Left lobe of liver (tissue), 2 donors: Measurements from ENCODE around the gene VAMP1. TPM values are rescaled to one million over a fixed set of nuclear protein-coding genes. Genes with fewer than 3 reads are reported as not detected.
"Not testable (repeated sequence)": the region's sequence is repeated elsewhere in the genome, so short reads cannot be mapped to it uniquely, and the experiment has no call there.

Experiments
- ATAC-seq: fragments of 200-7000 bp; cut with Tn5 transposase; one replicate; pipeline ENCODE4 v1.9.1; 2020; ENCODE audit warnings: mild to moderate bottlenecking, moderate library complexity
- DNase-seq: peaks from one replicate; pipeline ENCODE4 v3.0.0-alpha.2; 2020; ENCODE audit warnings: low spot score
- total RNA-seq: library from RNA; stranded (reverse); gene quantifications from one replicate; pipeline ENCODE4 v1.2.1, GENCODE V29; 2021
- donor health status: DM: no; HTN: no; CAD: no; lungs with moderate emphysema.
- donor health status: DM: no; HTN: yes; CAD: no.

VAMP1 gene
- total RNA-seq, 1 donor from 2014 or later: 6.1 TPM

DNA sequence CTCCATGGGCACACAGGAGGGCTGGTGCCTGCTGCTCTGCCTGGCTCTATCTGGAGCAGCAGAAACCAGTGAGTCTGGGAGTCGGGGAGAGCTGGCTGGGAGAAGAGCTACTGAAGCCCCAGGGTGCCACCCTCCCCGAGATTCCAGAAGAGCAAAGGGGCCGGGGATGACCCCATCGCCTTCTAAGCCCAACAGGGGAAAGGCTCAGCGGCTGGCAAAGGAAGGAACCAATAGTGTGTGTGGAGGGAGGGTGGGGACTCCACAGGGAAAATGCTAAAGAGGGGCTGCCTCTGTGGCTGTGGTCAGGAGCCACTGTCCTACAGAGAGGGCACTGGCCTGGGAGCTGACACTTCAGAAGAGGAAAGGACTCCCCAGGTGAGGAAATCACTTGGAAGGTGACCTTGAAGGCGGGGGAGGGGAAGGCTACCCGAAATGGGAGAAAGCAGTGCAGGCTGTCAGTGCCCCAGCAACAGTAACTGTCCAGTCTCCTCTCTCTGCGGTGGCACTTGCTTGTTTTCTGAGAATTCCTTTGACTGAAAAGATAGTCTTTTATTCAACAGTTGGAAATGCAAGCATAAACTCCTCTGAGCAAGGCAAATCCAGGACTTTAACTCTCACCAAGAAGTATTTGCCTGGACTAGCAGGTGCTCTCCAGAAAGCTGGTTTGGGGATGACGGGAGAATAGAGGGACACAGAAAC, 18.1 kb downstream of the VAMP1 start:
- DNase-seq (peak; percentile 67), ATAC-seq (peak; percentile 53)

DNA sequence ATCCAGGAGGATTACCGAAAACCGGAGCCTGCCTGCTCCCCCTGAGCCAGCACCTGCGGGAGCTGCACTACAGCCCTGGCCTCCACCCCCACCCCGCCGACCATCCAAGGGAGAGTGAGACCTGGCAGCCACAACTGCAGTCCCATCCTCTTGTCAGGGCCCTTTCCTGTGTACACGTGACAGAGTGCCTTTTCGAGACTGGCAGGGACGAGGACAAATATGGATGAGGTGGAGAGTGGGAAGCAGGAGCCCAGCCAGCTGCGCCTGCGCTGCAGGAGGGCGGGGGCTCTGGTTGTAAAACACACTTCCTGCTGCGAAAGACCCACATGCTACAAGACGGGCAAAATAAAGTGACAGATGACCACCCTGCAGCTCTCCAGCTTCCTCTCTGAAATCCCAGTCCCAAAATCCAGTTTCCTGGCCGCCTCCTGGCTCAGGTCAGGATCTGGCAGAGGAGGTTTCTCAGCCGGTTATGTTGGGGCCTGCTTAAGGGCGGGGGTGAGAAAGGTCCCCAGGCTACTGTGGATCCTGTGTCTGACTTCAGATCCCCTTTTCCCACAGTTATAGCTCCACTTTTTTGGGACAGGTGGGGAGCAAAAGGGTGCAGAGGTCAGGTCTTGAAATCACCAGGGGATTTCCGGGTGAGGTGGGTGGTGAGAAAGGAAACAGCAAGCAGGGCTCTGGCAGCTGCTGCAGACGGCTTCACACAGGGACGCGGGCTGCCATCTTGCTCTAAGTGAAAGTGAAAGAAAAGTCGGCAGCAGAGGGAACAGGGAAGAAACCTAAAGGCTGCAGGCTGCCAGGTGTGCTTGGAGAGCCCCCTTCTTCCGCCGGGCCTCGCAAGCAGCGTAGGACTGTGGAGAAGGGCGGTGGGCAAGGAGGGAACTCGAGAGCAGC, 18.9 kb downstream of the VAMP1 start, which contains the start of gene TAPBPL:
Gene TAPBPL (plus strand): TSS at position 695 of the 897 bp plus-strand sequence. CDS start 207 bp downstream, outside the sequence.
- DNase-seq (peak; percentile 92), ATAC-seq (peak; percentile 89)

DNA sequence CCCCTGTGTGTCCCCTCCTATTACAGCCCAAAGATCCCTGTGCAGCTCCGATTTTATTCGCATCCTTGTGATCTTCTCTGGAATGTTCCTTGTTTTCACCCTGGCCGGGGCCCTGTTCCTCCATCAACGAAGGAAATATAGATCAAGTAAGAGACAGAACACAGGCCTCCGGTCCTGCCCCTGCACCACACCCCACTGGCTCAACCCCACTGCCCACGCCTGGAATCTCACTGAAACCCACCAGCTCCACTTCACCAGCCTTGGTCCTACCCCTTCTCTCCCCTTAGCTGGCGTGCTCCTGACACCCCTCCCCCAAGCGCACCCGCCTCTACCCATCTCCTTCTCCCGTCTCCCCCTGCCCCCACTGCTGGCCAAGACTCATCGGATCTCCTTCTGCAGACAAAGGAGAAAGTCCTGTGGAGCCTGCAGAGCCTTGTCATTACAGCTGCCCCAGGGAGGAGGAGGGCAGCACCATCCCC, 19.6 kb downstream of the VAMP1 start:
- ATAC-seq (no peak), DNase-seq (no peak)

DNA sequence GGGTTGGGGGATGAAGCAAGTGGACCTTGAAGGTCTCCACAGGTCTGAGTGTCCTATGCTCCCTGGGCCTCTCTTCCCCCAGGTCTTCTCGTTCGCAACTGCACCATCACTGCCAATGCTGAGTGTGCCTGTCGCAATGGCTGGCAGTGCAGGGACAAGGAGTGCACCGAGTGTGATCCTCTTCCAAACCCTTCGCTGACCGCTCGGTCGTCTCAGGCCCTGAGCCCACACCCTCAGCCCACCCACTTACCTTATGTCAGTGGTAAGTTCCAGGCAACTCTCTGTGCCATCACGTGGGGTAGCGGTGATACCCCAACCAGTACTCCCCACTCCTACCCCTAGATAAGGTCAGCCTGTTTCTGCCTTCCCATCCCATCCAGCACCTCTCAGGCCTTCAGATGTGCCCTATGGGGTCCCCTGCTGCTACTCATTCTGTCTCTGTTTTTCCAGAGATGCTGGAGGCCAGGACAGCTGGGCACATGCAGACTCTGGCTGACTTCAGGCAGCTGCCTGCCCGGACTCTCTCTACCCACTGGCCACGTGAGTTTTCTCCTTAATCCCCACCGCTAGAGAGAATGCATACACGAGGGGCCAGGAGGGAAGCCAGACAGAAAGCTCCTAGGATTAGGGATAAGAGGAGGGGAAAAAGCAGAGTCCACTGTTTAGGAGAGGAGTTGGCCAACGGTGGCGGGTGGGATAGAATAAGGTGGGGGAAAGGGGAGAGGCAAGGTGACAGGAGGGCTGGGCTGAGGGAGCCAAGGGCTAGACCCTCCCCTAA, 20.2 kb downstream of the VAMP1 start:
- no peak for DNase-seq
- ATAC-seq: no peak

DNA sequence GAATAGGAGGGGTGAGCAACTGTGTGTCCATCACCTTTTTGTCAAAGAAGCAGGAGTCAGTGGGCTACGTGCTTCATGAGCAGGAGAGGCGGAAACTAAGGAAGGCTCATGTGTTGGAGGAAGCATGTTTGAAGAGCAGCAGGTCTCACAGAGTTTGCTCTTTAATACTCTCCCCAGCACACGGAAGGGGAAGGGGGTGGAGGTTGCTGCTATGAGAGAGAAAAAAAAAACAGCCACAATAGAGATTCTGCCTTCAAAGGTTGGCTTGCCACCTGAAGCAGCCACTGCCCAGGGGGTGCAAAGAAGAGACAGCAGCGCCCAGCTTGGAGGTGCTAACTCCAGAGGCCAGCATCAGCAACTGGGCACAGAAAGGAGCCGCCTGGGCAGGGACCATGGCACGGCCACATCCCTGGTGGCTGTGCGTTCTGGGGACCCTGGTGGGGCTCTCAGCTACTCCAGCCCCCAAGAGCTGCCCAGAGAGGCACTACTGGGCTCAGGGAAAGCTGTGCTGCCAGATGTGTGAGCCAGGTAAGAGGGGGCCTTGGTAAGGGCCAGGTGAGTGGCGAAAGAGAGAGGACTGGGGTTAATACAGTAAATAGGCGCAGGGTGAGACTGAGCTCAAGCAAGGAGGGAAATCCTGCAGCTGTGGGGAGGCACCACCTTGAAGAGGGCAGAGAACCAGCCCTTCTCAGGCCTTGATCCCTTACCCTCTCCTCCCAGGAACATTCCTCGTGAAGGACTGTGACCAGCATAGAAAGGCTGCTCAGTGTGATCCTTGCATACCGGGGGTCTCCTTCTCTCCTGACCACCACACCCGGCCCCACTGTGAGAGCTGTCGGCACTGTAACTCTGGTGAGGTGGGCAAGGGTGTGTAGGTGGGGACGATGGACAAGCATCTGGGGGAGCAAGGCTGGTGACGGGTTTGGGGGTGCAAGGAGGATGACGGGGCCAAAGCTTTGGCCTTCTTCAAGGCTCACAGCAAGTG, 25.5 kb downstream of the VAMP1 start, which contains the start of gene CD27:
Gene CD27 (plus strand): TSS at position 252 of the 985 bp plus-strand sequence. CDS start 141 bp downstream, at position 393.
- ATAC-seq (no peak), DNase-seq (no peak)

DNA sequence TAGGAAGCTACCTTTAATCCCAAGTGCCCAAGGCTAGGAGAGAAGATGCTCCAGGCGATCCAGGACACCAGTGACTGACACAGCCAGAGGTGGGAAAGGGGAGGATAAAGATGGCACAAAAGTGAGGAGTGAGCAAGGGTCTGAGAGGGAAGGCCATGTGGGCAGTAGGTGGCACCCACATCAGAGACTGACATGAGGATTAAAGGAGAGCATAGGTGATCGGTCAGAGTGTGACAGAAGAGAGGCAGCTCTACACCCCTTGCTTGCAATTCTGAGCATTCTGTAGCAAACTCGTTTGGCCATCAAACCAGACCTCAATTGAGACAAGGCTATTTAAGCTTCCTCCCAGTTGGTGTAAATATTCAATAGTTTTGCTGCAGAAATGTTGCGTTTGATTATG, 26.4 kb downstream of the VAMP1 start:
- DNase-seq (no peak), ATAC-seq (no peak)

DNA sequence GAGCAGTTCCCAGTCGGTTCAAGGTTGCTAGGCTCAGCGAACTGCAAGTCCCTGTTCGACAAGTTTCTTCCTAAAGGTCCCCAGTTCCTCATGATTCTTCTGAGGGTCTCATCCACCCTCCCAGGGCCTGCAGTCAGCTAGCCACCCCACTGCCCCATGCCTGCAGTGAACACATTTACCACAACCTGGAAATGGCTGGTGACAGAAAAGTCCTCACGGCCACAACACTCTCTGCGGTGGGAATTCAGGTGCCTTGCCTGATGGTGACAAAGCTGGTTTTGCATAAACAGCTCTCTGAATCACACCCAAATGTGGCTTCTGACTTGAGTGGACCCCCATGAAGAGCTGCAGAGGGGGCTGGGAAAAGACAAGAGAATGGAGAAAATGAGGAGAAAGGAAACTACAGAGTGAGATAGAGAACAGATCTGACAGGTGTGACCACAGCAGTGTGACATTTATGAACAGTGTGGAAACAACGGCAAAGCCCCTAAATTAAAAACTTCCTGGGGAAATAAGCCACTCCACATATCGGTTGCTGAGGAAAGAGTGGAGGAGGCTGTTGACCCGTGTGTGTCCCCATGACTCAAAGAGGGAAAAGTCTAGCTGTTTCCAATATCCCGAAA, 27.0 kb downstream of the VAMP1 start:
- ATAC-seq: no peak
- DNase-seq: no peak

DNA sequence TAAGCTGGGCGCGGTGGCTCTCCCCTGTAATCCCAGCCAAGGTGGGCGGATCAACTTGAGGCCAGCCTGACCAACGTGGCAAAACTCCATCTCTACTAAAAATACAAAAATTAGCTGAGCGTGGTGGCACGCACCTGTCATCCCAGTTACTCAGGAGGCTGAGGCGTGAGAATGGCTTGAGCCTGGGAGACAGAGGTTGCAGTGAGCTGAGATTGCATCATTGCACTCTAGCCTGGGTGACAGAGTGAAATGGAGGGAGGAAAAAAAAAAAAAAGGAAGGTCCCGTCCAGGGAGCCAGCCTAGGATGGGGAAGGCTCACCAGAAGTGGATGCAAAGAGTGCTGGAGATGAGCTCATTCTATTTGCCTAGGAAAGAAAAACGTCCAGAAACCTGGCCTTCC, 27.6 kb downstream of the VAMP1 start:
- no peak for ATAC-seq
- no peak for DNase-seq

DNA sequence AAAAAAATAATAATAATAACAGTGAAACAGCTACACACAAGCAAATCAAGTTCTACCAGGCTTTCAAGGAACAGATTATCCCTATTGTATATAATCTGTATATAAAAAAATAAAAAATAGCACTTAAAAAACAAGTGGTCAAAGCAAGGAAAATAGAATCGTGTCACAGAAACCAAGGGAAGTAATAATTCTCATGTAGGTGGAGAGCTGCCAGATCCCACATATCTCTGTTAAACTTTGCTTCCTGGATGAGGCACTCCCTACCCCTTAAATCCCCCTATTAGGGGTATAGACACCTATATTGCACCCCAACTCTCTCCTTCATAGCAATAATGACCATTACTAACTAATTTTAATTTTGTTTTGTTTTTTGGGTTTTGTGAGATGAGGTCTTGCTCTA, 30.1 kb downstream of the VAMP1 start:
- DNase-seq: no peak
- no peak for ATAC-seq

DNA sequence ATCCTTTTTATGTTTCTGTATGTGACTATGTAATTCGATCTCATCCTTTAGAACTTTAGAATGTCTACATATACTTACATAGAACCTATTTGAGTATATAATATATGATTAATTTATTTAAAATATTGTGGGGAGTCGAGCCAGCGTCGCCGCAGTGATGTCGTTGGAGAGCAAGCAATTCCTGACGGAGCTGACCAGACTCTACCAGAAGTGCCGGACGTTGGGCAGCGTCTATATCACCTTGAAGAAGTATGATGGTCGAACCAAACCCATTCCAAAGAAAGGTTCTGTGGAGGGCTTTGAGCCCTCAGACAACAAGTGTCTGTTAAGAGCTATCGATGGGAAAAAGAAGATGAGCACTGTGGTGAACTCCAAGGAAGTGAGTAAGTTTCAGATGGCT, 32.1 kb downstream of the VAMP1 start:
- DNase-seq (no peak), ATAC-seq (no peak)

DNA sequence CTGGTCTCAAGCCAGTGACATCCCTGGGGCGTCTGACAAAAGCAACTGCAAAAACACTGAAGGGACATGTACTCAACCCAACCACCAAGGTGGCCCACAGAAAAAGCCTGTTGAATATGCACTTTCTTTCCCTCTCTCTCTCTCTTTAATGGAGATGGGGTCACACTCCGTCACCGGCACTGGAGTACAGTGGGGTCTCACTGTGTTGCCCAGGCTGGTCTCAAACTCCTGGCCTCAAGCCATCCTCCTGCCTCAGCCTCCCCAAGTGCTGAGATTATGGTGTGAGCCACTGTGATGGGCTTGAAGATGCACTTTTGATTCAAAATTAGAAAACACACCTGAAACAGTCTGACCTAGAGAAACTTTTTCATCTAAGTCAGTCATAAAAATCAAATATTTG, 32.9 kb downstream of the VAMP1 start:
- DNase-seq (no peak), ATAC-seq (no peak)

DNA sequence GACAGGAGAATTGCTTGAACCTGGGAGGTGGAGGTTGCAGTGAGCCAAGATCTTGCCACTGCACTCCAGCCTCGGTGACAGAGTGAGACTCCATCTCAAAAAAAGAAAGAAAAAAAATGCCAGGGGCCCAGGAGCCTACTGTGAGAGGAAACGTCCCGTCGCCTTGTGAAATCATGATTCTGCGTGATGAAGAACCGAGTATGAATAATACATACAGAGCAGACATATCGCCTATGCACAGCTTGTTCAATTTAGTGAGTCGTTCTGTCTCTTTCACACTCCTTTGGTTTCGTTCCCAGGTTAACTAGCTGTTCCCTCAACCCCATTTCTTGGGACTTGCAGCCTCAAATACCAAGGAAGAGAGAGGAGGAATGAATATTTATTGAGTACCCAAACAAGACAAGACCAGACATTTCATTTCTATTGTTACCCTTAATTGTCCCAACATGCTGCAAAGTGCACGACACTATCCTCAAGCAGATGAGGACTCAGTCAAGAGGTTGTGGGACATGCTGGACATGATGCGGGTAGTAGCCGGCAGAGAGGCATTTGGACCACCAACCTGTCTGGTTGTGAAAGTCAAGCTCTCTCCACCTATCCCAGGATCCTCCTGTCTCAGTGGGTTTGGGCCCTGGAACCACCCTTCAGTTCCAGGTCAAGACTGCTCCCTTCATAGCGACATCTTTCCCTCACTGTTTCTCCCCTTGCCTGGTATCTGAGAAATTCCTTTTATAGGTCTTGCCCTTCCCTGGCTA, 34.3 kb downstream of the VAMP1 start:
- DNase-seq: no peak

DNA sequence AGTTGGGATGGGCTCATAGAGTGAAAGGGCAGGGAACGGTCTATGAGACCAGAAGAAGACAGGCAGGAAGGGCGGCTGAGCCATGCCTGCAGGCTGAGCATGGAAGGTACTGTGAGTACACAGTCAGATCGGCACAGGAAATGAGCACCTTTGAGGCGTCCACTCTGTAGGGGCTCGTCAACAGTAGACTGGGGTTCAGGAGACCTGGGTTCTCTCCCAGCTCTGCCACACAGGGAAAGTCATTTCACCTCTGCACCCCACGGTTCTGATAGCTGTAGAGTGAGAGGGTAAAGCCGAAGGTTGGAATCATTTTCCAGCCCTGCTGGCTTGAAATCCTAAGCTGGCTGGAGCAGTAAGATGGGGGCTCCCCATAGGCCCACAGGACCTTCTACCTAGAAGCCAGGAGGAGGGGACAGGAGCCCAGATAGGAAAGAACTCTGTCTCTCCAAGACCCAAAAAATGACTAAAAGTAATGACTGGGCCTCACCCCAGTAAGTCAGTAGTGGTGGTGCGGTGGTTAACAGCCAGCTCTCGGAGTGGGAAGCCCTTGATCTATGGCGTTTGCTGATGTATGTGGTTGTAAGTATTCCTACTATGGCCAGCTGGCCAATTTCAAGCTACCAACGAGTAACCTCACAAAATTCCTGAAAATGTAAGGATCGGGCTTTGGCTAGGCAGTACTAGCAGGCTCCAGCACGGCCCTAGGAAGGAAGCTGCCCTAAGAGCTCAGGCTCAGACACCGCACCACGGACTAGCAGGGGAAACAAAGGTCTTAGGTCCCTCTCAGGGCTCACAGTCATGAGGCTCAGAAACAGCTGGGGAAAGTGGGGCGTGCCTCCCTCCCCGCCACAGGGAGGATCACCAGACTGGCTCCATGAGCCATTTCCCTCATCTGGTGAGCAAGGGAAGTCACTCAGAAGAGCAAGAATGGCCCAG, 36.0 kb downstream of the VAMP1 start:
- DNase-seq (no peak), ATAC-seq (no peak)

More for the DNA sequence above, 34.3 kb downstream of the VAMP1 start:
- no peak for ATAC-seq

DNA sequence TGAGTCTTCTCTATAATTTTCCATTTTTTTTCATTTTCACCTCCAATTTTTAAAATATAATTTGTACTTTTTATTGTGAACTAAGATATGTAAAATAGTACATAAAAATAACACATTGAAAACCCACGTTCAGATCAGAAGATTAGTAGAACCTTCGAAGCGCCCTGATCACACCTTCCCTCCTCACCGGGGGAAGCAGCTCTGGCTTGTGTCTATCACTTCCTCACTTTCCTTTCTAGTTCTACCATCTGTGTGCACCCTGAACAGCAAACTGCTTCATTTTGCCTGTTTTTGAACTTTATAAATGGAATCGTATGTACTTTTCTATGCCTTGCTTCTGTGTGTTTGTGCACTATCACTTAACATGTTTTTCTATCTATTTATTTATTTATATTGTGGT, 37.5 kb downstream of the VAMP1 start:
- no peak for DNase-seq
- ATAC-seq: no peak

DNA sequence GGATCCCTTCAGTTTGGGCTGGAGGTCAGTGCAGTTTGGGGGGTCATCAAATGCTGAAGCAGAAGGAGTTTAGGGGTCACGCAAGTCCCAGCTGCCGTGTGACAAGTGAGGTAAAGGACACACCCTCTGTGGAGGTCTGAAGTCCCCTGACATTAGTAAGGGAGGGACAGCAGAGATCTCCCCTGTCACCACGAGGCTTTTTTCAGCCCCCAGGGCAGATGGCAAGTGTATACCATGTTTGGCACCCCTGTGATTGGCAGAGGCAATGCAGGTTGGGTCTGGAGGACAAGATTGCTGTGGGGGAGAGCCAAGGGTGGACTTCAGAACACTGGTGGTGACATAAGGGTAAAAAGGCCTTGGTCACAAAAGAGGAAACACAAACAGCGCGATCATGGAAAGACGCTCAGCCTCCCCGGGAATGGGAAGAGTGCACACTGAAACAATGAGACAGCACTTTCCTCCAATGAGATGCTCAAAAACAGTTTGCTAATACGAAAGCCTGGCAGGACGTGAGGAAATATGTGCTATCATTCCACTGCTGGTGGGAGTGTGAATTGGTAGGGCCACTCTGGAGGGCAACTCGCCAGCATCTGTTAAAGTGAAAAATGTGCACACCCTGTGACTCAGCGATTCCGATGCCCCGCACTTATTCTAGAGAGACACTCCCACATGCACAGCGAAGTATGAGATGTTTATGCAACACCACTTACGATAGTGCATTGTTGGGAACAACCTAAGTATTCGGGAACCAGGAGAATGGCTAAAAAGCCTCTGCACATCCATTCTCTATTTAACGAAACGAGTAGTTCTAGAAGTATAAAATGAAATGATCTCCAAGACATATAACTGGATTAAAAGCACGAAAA, 40.1 kb downstream of the VAMP1 start:
- DNase-seq: peak; percentile 12
- ATAC-seq: peak; percentile 37

DNA sequence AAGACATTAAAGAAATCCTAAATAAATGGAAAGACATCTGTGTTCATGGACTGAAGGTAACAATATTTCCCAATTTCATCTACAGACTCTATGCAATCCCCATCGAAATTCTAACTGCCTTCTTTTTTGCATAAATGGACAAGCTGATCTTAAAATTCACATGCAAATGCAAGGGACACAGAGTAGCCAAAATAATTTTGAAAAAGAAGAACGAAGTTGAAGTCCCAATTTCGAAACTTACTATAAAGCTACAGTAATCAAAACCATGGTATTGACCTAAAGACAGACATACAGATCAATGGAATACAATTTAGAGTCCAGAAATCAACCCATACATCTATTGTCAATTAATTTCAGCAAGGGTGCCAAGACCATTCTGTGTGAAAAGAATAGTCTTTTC, 42.2 kb downstream of the VAMP1 start:
- DNase-seq (no peak), ATAC-seq (no peak)

DNA sequence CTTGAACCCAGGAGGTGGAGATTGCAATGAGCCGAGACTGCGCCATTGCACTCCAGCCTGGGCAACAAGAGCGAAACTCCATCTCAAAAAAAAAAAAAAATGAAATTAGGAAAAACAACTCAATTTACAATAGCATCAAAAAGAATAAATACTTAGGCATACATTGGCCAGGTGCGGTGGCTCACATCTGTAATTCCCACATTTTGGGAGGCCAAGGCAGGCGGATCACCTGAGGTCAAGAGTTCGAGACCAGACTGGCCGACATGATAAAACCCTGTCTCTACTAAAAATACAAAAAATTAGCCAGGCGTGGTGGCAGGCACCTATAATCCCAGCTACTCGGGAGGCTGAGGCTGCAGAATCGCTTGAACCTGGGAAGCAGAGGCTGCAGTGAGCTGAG, 42.7 kb downstream of the VAMP1 start:
- DNase-seq: peak; percentile 18

More for the DNA sequence above, 42.7 kb downstream of the VAMP1 start:
- ATAC-seq: not testable (repeated sequence)
